HG03354 (cell line): ENCODE data around the gene NKD2.
"Not testable (repeated sequence)": the region's sequence is repeated elsewhere in the genome, so short reads cannot be mapped to it uniquely, and the experiment has no call there.

Experiments used
- ATAC-seq: cut with Tn5 transposase; IDR thresholded peaks from one replicate; pipeline ENCODE4 v1.9.1; 2021; ENCODE audit warnings: mild to moderate bottlenecking; ENCODE audit not compliant: unreplicated experiment, poor library complexity, severe bottlenecking

Gene NKD2

GRCh38 chr5:1008451-1009358 is at the start of gene NKD2:
Gene NKD2, plus strand, starts transcription at chr5:1008802. Its CDS starts 256 bp downstream, at chr5:1009058.
- ATAC-seq = peak; percentile 52

DNA sequence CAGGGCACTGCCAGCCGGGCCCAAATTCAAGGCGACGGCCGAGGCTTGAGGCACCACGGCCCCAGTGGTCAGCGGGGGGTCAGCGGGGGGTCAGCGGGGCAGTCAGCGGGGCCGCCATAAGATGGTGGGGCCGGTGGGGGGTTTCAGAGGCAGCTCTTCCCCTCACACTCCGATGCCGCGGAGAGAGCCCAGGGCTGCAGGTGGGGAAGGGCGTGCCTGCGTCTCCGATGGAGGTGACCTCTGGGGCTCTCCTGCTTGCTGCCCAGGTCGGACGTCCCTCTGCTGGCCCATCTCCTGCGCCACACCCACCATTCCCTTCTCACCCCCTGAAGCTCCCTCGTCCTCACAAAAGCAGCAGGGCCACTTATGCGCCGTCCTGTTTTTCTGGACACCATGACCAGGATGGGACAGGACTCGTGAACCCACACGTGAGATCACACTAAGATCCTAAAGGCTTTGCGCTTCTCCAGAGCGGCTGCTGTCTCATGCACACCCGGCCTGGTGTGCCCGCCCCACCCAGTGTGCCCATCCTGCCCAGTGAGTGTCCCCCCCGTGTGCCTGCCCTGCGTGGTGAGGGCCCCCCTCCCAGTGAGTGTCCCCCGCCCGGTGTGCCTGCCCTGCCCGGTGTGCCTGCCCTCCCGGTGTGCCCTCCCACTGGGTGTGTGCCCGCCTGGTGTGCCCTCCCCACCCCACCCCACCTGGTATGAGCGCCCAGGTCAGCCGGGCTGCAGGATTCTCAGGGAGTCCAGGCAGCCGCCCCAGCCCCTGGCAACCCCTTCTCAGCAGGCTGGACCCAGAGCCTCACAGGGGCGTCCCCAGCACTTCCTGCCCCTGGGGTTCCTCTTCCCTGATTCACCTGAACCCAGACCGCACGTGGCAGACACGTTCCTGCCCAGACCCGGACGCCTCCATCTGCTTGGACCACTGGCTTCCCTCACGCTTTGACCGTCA is 48.7 kb upstream of the NKD2 start:
- ATAC-seq = no peak

DNA sequence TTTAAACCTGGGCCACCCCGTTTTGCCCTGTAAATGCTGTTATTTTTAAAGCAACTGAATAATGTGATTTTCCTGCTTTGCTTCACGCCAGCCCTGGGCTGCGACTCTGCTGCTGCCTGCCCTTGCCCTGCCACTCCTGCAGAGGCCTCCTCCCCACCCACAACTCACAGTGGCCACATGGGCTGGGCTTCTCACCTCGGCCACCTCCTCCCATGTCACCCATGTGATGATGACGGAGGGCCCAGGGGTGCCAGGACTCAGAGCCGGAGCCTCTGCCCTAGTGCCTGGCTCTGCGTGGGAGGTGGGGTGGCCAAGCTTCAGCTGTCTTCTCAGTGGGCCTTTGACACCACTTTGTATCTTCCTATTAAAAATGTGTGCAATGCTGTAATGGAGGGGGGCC is 48.1 kb upstream of the NKD2 start:
- ATAC-seq = no peak

DNA sequence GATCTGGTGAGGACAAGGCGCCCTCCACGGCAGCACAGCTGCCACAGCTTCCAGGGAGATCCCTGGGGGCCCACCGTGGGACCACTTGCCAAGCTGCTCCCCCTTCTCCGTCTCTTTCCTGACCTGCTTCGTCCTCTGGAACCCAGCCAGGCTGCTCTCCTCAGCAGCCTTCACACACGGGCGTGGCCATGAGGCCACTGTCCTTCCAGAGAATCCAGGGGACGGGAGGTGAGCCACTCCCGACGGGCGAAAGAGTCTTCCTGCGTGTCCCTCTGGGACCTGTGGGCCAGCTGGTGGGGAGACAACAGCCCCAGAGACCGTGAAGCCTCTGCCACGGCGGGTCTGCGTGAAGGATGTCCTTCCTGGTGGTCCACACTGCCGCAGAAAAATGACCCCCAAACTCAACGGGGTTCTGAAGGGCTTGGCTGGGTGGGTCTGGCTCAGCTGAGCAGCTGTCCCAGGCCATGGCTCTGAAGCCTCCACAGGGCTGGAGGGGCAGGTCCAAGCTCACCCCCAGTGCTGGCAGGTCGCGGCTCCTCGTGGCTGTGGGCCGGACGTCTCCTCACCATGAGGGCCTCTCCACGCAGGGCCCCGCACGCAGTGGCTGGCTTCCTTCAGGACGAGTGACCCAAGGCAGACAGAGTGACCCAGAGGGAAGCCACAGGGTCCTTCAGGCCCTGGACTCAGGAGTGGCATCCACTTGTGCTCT is 47.4 kb upstream of the NKD2 start:
- ATAC-seq = no peak

- ATAC-seq = no peak
Measured at GRCh38 chr5:961711-962240, 46.8 kb upstream of the NKD2 start.

- ATAC-seq = no peak
Measured at GRCh38 chr5:962386-962785, 46.2 kb upstream of the NKD2 start.

DNA sequence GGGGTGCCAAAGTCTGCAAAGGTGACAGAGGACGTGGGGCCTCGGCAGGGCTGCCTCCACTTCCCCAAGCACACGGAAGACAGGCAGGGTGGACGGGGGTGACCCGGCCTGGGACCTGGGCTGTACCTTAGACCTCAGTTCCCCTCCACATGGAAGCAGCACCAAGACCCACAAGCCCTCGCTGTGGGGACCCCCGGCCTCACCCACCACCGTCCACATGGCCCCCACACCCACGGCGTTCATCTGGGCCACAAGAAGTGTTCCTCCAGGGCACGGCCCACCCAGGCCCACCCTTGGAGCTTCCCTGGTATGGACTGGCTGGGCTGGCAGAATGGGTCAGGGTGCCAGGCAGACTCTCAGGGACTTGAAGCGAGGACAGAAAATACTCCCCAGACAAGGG is 45.8 kb upstream of the NKD2 start:
- no peak for ATAC-seq

DNA sequence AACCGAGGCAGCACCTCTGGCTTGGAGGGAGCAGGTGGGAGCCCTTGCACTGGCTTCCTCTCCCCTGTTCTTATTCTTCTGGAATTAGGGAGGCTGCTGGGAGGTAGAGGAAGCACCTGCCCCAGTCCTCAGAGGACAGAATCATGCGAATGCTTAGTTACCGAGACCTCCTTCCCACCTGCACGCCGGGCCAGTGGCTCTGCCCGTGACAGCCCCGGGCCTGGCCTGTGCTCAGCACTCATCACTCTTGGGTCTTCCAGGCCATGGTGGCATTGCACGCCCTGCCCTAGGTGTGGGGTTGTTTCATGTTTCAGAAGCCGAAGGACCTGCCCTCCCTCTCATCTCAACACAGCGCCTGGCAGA is 45.3 kb upstream of the NKD2 start:
- ATAC-seq = no peak

DNA sequence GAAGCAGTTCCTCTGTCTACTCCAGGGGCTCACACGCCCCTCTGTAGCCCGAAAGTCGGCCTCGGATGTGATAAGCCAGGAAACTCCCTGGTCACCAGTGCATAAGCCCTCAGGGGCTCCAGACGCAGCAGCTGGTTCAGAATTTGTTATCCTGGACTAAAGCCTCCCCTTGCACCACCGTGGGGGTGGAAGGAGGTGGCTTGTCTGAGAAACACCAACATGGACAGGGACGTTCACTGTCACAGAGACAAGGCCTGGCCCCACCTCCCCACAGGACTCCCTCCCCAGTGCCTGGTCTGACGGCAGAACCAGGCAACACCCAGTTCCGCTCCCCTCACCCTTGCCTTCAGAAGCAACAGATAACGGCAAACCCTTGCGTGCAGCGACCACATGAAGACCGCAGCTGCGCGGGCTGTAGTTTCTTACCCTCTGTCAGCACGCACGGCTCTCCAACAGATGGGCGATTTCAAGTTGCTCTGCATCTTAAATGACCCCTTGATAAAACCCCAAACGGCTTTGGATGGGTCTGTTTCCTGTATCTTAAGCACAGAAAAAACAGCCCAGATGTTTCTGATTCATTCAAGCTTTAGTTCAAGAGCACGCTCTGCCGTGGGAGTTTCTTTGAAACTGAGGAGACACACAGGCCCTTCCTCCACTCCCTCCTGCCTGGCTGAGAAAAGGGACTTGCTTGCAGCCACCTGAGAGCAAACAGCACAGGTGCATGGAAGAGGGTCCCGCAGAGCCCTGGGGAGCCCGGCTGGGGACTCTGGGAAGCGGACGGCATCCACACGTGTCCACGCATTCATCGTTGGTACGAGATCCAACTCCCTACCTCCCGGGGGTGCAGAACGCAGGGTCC is 44.7 kb upstream of the NKD2 start:
- ATAC-seq = peak; percentile 81

DNA sequence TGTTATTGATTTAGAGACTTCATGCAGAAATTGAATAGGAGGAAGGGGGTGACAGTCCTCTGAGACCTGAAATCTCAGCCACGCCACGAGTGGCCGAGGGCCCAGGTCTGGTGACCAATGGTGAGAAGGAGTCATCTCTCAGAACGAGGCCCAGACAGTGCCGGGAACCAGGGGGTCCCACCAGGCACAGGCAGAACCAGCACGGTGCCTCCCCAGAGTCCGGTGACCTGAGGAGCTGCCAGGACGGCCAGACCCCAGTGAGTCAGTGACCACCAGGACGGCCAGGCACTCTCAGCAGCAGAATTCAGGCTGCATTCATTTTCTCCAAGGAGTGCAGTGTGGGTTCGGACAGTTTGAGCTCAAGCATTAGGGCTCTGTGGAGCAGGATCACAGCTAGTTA is 43.8 kb upstream of the NKD2 start:
- no peak for ATAC-seq

- no peak for ATAC-seq
Measured at GRCh38 chr5:965604-966344, 42.8 kb upstream of the NKD2 start.

- no peak for ATAC-seq
Measured at GRCh38 chr5:966345-966710, 42.3 kb upstream of the NKD2 start.

GRCh38 chr5:966941-967340 is 41.7 kb upstream of the NKD2 start:
- ATAC-seq = no peak

- no peak for ATAC-seq
Measured at GRCh38 chr5:968881-969280, 39.7 kb upstream of the NKD2 start.

GRCh38 chr5:969408-969839 is 39.2 kb upstream of the NKD2 start:
- no peak for ATAC-seq

- ATAC-seq = not testable (repeated sequence)
Measured at GRCh38 chr5:972575-972974, 36.0 kb upstream of the NKD2 start.

GRCh38 chr5:976849-977751 is 31.5 kb upstream of the NKD2 start:
- no peak for ATAC-seq
